GM12892 (cell line): ENCODE data around the gene IGF1R.

Experiments used
- POLR2A ChIP-seq: IDR thresholded peaks from 2 replicates; pipeline ENCODE4 v1.6.1; 2011; ENCODE audit warnings: low read depth, low read length, control low read depth
- POLR2AphosphoS5 ChIP-seq: IDR thresholded peaks from 2 replicates; pipeline ENCODE4 v1.6.1; 2011; ENCODE audit warnings: low read depth, low read length, control low read depth

DNA sequence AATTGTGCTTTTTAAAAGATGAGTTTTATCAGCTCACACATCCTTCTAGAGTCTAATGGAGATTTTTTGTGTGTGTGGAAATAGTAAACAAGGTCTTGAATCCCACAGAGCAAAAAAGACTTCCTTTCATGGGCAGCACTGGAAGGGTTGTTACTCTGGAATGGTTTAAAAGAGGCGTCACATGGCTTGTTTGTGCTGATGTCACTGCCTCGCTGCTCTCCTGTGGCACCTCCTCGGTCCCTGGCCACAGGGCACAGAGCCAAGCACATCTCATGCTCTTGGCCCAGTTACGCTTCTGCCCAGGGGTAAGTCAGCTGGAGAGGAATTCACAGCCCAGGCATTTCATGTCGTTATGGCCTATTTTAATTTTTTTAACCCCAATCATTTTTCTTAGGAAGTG is 306.1 kb downstream of the IGF1R start:
- TF ChIP-seq POLR2AphosphoS5 (no peak), POLR2A (no peak)
